Activated CD4-positive, alpha-beta T cell treated with anti-CD3 and anti-CD28 coated beads, Interleukin-2, amount 10 ng/mL, durations not matched to agents 7 days and 5 days (primary cell): ENCODE data around the gene PRKN. TPM values are rescaled to one million over a fixed set of nuclear protein-coding genes. Genes with fewer than 3 reads are reported as not detected.
"Not testable (repeated sequence)": the region's sequence is repeated elsewhere in the genome, so short reads cannot be mapped to it uniquely, and the experiment has no call there.

Experiments
- CTCF ChIA-PET: fragments of 350-600 bp; sonication (Branson Sonifier 250); formaldehyde crosslinking; loops from one replicate; lab custom pipeline; 2021; ENCODE audit warnings: antibody characterized with exemption; lab: Charles Lee
- POLR2A ChIA-PET: fragments of 350-600 bp; sonication (Branson Sonifier 250); formaldehyde crosslinking; loops from one replicate; lab custom pipeline; 2021; ENCODE audit warnings: antibody characterized with exemption; lab: Charles Lee
- DNase-seq: peaks from one replicate; pipeline ENCODE4 v3.0.0-alpha.2; 2020
- H3K27ac Mint-ChIP-seq: one replicate; pipeline ENCODE4 v1.8.0; 2021; ENCODE audit warnings: mild to moderate bottlenecking, moderate library complexity, mixed read lengths
- H3K27me3 Mint-ChIP-seq: one replicate; pipeline ENCODE4 v1.8.0; 2021; ENCODE audit warnings: mixed read lengths
- H3K36me3 Mint-ChIP-seq: one replicate; pipeline ENCODE4 v1.8.0; 2021; ENCODE audit warnings: low read depth, mixed read lengths
- H3K4me1 Mint-ChIP-seq: one replicate; pipeline ENCODE4 v1.8.0; 2021; ENCODE audit warnings: mixed read lengths
- H3K4me3 Mint-ChIP-seq: one replicate; pipeline ENCODE4 v1.8.0; 2021; ENCODE audit warnings: mild to moderate bottlenecking, moderate library complexity, mixed read lengths
- H3K9me3 Mint-ChIP-seq: one replicate; pipeline ENCODE4 v1.8.0; 2021; ENCODE audit warnings: mixed read lengths
- total RNA-seq, 2 experiments: library from RNA; stranded (reverse); gene quantifications; one replicate each; pipeline ENCODE4 v1.2.3, GENCODE V29; 2021

The PRKN gene
- total RNA-seq, 2 experiments from 2014 or later = 0.77 to 0.94 TPM

DNA sequence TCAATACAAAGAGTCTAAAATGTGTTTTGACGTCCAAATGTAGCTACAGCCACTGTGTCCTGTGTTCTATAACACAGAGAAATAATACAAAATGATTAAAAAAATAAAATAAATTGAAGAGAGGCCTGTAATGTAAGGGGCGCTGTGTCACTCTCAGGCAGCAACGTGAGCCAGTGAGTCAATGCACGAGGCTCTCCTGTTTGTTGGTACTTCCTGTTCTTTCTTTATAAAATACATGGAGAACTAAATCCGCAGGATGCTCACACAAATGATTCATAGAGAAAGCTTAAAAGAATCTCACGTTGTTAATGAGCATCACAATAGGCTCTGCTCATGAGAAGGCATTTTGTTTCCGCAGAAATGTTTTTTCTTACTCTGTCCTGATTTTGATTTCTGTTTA, 818.7 kb downstream of the PRKN start:
- Mint-ChIP-seq H3K36me3 (no peaks in the 10 kb centered on the region), H3K27ac (no peak overlapping the region), H3K4me1 (no peaks in the 10 kb centered on the region), H3K27me3 (no peaks in the 10 kb centered on the region), H3K9me3 (peaks cover 2% of the 10 kb centered on the region), H3K4me3 (no peak overlapping the region)
- DNase-seq = no peak
- ChIA-PET POLR2A (no interaction called here), CTCF (no interaction called here)

DNA sequence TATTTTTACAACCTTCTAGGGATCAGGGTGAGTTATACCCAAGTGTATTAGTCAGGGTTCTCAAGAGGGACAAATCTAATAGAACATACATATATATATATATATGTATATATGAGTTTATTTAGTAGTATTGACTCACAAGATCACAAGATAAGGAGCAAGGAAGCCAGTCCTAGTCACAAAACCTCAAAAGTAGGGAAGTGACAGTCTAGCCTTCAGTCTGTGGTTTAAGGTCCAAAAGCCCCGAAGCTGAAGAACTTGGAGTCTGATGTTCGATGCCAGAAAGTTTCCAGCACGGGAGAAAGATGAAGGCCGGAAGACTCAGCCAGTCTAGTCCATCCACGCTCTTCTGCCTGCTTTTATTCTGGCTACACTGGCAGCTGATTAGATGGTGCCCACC, 821.0 kb downstream of the PRKN start:
- no peak overlapping the region for H3K27ac Mint-ChIP-seq
- H3K27me3 Mint-ChIP-seq = no peaks in the 10 kb centered on the region
- H3K9me3 Mint-ChIP-seq = peaks cover 2% of the 10 kb centered on the region
- H3K4me1 Mint-ChIP-seq = no peaks in the 10 kb centered on the region
- H3K36me3 Mint-ChIP-seq = no peaks in the 10 kb centered on the region
- no peak for DNase-seq
- H3K4me3 Mint-ChIP-seq = no peak overlapping the region
- ChIA-PET POLR2A (no interaction called here), CTCF (no interaction called here)

DNA sequence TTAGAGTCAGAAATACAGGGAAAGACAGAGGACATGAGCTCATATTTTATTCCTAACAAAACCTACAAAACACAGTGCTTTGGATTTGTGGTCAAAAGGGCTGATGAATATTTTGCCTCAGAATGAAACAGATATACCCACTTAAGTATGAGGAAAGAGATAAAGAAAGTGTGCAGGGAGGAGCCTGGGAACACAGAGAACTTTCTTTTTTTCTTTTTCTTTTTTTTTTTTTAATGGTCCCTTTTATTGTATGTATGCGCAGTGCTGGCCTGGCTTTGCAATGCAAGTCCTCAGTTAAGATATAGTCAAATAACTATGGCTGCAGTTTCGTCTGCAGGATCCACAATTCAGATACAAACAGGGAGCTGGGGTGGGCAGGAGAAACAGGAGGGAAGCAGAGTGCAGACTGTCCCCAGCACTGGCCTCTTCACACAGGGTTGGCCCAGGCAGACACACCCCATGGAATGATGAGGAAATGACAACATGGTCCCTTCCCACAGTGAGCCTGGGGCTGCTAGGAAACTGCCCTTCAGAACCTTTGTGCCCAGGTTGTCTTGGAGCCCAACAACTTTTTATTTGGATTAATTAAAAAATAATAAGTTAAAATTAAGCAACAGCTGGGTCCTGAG, 823.9 kb downstream of the PRKN start:
- ChIA-PET CTCF (no interaction called here), POLR2A (no interaction called here)
- H3K27ac Mint-ChIP-seq = no peak overlapping the region
- no peak for DNase-seq
- H3K4me3 Mint-ChIP-seq = no peak overlapping the region
- H3K9me3 Mint-ChIP-seq = no peaks in the 10 kb centered on the region
- H3K36me3 Mint-ChIP-seq = no peaks in the 10 kb centered on the region
- H3K27me3 Mint-ChIP-seq = no peaks in the 10 kb centered on the region
- H3K4me1 Mint-ChIP-seq = no peaks in the 10 kb centered on the region

DNA sequence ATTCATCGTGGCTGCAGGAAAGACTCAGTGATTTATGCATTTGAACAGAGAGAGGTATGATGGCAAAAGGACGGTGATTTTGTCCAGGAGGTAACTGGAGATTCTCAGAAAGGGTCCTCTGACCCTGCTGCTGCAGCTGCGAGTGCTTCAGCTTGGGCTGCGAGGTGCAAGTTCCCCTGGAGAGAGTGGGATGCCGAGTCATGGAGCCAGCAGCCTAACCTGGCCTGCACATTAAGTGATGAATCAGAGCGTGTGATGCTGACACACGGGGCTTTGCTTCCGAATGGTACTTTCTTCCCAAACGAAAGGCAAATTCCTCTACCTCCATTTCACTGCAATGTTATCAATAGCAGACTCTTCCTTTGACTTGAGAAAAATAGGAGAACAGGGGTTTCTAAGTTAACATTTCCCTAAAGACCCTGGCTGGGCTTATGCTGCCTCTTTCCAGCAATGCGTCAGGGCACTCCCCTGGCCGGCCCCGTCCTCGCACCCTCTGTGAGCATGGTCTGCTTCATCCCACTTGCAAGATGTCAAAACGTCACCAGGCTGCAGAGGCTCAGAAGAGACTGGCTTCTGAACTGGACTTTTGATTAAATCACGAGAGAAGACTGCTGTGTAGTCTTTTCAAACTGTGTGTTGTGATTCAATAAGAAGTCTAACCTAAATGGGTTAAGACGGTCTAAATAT, 825.7 kb downstream of the PRKN start:
- CTCF ChIA-PET = no interaction called here
- H3K4me1 Mint-ChIP-seq = no peaks in the 10 kb centered on the region

DNA sequence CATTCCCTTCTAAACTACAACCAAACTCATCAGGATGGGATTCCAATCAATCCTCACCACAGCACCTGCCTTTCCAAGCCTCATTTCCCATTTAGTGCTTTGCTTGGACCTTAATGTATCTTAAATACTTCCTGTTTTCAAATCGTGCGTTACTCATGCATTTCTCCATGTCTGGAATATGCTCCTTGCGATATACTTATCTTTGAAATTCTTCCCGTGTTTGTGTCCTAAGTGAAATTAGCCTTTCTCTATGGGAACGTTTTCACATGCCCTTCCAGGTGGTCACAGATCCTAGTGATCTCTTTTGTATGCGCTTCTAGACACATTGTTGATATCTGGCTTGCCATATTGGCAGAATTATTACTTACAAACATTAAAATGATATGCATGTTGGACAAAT, 833.1 kb downstream of the PRKN start:
- Mint-ChIP-seq H3K9me3 (no peaks in the 10 kb centered on the region), H3K27me3 (no peaks in the 10 kb centered on the region), H3K27ac (no peak overlapping the region), H3K4me1 (no peaks in the 10 kb centered on the region), H3K4me3 (no peak overlapping the region), H3K36me3 (no peaks in the 10 kb centered on the region)
- CTCF ChIA-PET = no interaction called here
- POLR2A ChIA-PET = no interaction called here
- DNase-seq = no peak

More for the DNA sequence above, 825.7 kb downstream of the PRKN start:
- Mint-ChIP-seq H3K27ac (no peak overlapping the region), H3K27me3 (no peaks in the 10 kb centered on the region), H3K4me3 (no peak overlapping the region), H3K9me3 (no peaks in the 10 kb centered on the region), H3K36me3 (no peaks in the 10 kb centered on the region)
- POLR2A ChIA-PET = no interaction called here
- DNase-seq = no peak

DNA sequence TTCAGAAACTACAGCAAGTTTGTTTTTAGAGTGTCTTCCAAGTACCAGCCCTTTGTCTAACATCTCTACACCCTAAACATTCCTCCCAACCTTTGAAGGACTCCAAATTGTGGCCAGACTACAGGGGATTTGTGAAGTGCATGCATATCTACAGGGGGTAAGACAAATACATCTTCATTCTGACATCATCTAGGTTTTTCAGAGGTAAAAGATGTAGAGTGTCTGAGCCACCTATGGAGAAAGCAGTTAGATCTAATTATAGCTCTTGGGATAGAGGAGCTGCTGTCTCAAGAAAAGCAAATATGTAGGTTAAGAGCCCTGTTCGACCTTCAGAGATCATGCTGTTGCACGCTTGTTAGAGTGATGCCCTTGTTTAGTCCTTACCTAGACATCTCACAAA, 836.0 kb downstream of the PRKN start:
- Mint-ChIP-seq H3K27ac (no peak overlapping the region), H3K9me3 (no peaks in the 10 kb centered on the region), H3K4me1 (no peaks in the 10 kb centered on the region), H3K4me3 (no peak overlapping the region), H3K27me3 (no peaks in the 10 kb centered on the region), H3K36me3 (no peaks in the 10 kb centered on the region)
- POLR2A ChIA-PET = no interaction called here
- CTCF ChIA-PET = no interaction called here
- DNase-seq = no peak

DNA sequence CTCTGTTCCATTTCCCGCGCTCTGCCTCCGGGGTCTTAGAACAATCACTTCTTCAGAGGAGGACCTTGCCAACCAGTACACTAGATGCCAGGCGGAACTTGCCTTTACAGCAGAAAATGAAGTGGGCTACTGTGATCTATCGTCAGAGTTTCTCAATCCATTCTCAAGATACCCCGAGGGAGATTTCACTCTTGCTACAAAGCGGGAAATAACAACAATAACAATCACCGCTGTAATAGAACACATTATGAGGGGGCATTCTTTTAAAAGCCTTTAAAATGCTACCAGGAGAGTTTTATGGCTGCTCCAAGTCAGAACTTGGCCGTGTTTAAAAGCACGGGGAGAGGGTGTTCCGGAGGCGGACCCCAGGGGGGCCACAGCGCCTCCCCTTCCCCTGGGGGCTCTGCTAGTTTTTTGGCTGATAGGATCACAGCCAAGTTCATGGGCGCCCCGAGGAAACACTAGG, 836.7 kb downstream of the PRKN start:
- Mint-ChIP-seq H3K36me3 (no peaks in the 10 kb centered on the region), H3K4me3 (no peak overlapping the region), H3K27ac (no peak overlapping the region), H3K27me3 (no peaks in the 10 kb centered on the region), H3K4me1 (no peaks in the 10 kb centered on the region), H3K9me3 (no peaks in the 10 kb centered on the region)
- DNase-seq = no peak
- ChIA-PET POLR2A (no interaction called here), CTCF (no interaction called here)

DNA sequence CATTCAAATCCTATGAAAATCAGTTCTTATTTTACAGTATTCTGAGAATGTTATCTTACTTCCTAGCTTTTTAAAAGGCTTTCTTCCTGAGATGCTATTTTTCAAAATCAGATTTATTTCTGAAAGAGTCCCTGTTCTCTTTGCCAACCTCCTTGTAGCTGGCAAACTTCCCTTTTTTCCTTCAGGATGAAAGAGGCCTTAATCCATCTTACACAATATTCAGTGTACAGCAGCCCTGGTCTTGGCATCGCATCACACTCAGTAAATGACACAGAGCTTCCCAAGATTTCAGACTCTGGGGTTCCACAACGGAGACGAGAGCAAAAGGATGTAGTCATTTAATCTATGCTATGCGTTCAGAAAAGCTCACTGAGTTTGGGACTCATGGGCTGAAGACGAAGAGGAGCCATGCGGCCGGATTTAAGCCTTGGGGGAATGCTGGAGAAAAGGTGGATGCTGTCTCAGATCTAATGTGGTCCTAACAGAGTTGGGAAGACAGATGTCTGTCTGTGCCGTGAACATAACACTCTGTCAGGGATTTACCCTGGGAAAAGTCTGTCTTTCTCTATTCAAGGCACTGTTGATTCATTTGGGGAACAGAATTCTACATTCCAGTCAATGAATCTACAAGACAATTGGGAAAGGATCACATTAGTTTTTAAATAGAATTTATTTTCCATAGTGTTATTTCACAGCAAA, 837.3 kb downstream of the PRKN start:
- no peaks in the 10 kb centered on the region for H3K4me1 Mint-ChIP-seq
- no peaks in the 10 kb centered on the region for H3K9me3 Mint-ChIP-seq
- no peak for DNase-seq
- ChIA-PET POLR2A (no interaction called here), CTCF (no interaction called here)
- no peak overlapping the region for H3K27ac Mint-ChIP-seq
- H3K27me3 Mint-ChIP-seq = no peaks in the 10 kb centered on the region
- H3K36me3 Mint-ChIP-seq = no peaks in the 10 kb centered on the region
- H3K4me3 Mint-ChIP-seq = no peak overlapping the region

DNA sequence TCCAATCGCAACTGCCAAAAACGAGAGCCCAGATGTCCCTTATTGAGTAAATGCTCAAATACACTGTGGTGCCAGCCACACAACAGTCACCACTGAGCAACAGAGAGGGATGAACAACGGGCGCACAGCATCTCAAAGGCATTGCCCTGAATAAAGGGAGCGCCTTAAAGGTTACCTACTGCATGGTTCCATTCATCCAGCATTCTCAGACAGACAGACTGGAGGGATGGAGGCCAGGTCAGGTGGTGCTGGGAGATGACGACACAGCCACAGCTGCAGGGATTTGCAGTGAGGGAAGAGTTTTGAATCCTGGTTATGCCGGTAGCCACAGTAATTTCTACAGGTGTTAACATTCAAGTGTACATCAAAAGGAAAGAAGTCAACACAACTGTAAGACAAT, 838.2 kb downstream of the PRKN start:
- ChIA-PET POLR2A (no interaction called here), CTCF (no interaction called here)
- Mint-ChIP-seq H3K4me1 (no peaks in the 10 kb centered on the region), H3K4me3 (no peak overlapping the region), H3K9me3 (no peaks in the 10 kb centered on the region), H3K36me3 (no peaks in the 10 kb centered on the region), H3K27me3 (no peaks in the 10 kb centered on the region), H3K27ac (no peak overlapping the region)
- no peak for DNase-seq

DNA sequence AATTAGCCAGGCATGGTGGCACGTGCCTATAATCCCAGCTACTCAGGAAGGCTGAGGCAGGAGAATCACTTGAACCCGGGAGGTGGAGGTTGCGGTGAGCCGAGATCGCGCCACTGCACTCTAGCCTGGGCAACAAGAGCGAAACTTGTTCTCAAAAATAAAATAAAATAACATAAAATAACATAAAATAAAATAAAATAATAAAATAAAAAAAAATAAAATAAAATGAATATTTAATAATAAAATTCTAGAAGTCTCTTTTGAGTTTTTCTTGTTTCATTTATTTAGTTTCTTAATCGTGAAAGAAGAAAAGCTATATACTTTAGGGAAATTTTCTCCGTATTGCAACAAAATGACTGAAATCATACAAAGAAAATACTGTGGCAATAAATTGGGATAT, 841.0 kb downstream of the PRKN start:
- POLR2A ChIA-PET, H3K4me1 Mint-ChIP-seq, H3K9me3 Mint-ChIP-seq, H3K36me3 Mint-ChIP-seq, DNase-seq, H3K4me3 Mint-ChIP-seq, H3K27me3 Mint-ChIP-seq, H3K27ac Mint-ChIP-seq, CTCF ChIA-PET: not testable (repeated sequence)

DNA sequence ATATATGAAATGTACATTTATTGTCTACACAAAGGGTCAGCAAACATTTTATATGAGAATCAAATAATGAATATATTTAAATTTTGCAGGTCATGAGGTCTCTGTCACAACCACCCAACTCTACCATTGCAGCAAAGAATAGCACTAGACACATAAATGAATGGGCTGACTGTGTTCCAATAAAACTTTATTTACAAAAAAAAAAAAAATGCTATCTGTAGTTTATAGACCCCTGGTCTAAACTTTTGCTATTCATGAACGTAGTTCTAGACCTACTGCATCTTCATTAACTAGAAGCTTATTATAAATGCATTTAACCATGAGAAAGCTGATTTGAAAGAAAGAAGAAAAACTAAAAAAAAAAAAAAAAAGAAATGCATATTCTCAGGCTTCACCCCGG, 842.8 kb downstream of the PRKN start:
- H3K27me3 Mint-ChIP-seq = no peaks in the 10 kb centered on the region
- no peak overlapping the region for H3K4me3 Mint-ChIP-seq
- ChIA-PET CTCF (interaction anchor here (0.6 kb wide), 3 partner anchors 79 to 203 kb away, joined by 3 to 5 read pairs (median 3); no protein-coding TSS in a partner anchor), POLR2A (no interaction called here)
- no peaks in the 10 kb centered on the region for H3K4me1 Mint-ChIP-seq
- no peak for DNase-seq
- H3K27ac Mint-ChIP-seq = no peak overlapping the region
- H3K9me3 Mint-ChIP-seq = peaks cover 4% of the 10 kb centered on the region
- no peaks in the 10 kb centered on the region for H3K36me3 Mint-ChIP-seq

DNA sequence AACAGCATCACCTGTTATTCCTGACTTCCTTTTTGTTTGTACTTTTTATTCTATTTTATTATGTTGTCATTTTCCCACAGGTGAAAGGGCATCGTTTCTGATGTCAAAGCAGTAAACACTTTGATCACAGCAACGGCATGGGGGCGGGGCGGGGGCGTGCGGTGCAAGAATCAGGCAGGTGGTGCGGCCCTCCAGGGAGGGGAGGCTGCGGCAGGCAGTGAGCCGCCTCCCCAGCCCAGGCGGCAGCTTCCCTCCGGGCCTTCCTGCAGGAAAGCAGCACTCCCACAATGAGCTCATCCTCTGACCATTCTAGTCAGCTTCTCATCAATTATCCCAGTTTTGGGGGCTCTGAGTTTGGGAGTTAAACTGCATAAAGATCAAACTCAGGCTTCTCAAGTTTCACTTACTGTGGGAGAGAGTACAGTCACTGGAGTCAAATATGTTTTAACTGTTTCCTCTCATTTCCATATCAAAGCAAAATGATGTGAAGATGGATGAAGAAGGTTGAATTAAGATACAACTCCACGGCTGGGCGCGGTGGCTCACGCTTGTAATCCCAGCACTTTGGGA, 845.3 kb downstream of the PRKN start:
- Mint-ChIP-seq H3K27me3 (no peaks in the 10 kb centered on the region), H3K9me3 (peaks cover 4% of the 10 kb centered on the region), H3K36me3 (no peaks in the 10 kb centered on the region), H3K4me3 (no peak overlapping the region), H3K4me1 (no peaks in the 10 kb centered on the region), H3K27ac (no peak overlapping the region)
- no peak for DNase-seq
- ChIA-PET POLR2A (no interaction called here), CTCF (no interaction called here)

DNA sequence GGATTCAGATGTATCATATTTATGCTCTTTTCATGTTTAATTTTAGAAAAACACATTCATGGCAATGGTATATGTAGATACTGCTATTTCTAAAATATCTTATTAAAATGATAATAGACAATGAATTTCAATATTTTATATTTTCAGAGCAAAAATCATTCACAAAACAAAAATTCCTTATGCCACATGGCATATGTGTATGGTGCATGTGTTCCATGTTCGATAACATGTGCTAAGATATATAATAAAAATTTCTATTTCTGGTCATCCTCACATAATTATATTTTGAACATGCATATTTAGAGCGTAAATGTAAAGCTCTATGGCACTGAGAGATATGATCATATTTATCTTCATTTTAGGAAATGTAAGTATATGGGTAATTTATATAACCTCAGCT, 847.5 kb downstream of the PRKN start:
- Mint-ChIP-seq H3K27ac (no peak overlapping the region), H3K27me3 (no peaks in the 10 kb centered on the region), H3K36me3 (no peaks in the 10 kb centered on the region), H3K4me1 (no peaks in the 10 kb centered on the region), H3K4me3 (no peak overlapping the region), H3K9me3 (peaks cover 6% of the 10 kb centered on the region)
- ChIA-PET POLR2A (no interaction called here), CTCF (no interaction called here)
- DNase-seq = no peak
